GM19452 (cell line): ENCODE results near the gene EVC.

Experiments used
- ATAC-seq: cut with Tn5 transposase; IDR thresholded peaks from one replicate; pipeline ENCODE4 v1.9.1; 2021; ENCODE audit not compliant: unreplicated experiment

The EVC gene

GRCh38 chr4:5710961-5711478 lies at the start of gene EVC:
EVC (plus strand) TSS chr4:5711201; CDS start chr4:5711381, 180 bp downstream.
- no peak for ATAC-seq

GRCh38 chr4:5661237-5661636 lies 49.8 kb upstream of the EVC start:
- ATAC-seq, result no peak

- no peak for ATAC-seq
Observed at GRCh38 chr4:5662555-5662954, 48.4 kb upstream of the EVC start.

GRCh38 chr4:5664778-5665177 lies 46.2 kb upstream of the EVC start:
- ATAC-seq, result no peak

GRCh38 chr4:5666741-5667140 lies 44.3 kb upstream of the EVC start:
- no peak for ATAC-seq

GRCh38 chr4:5676763-5677162 lies 34.2 kb upstream of the EVC start:
- no peak for ATAC-seq

GRCh38 chr4:5678977-5679376 lies 32.0 kb upstream of the EVC start:
- no peak for ATAC-seq

GRCh38 chr4:5683566-5683965 lies 27.4 kb upstream of the EVC start:
- no peak for ATAC-seq

- no peak for ATAC-seq
Observed at GRCh38 chr4:5685296-5685695, 25.7 kb upstream of the EVC start.

- no peak for ATAC-seq
Observed at GRCh38 chr4:5686338-5686737, 24.7 kb upstream of the EVC start.

- ATAC-seq, result no peak
Observed at GRCh38 chr4:5689065-5689464, 21.9 kb upstream of the EVC start.

GRCh38 chr4:5691491-5692132 lies 19.4 kb upstream of the EVC start:
- no peak for ATAC-seq

GRCh38 chr4:5693871-5694270 lies 17.1 kb upstream of the EVC start:
- no peak for ATAC-seq

- no peak for ATAC-seq
Observed at GRCh38 chr4:5696341-5696740, 14.7 kb upstream of the EVC start.

GRCh38 chr4:5700459-5700858 lies 10.5 kb upstream of the EVC start:
- ATAC-seq, result no peak

GRCh38 chr4:5701971-5702370 lies 9.0 kb upstream of the EVC start:
- ATAC-seq, result no peak

GRCh38 chr4:5703831-5704230 lies 7.2 kb upstream of the EVC start:
- no peak for ATAC-seq

- no peak for ATAC-seq
Observed at GRCh38 chr4:5704276-5704675, 6.7 kb upstream of the EVC start.

GRCh38 chr4:5705647-5706320 lies 5.2 kb upstream of the EVC start:
- no peak for ATAC-seq

- no peak for ATAC-seq
Observed at GRCh38 chr4:5706486-5707290, 4.3 kb upstream of the EVC start.

- no peak for ATAC-seq
Observed at GRCh38 chr4:5707366-5707765, 3.6 kb upstream of the EVC start.
